Natural killer cell (primary cell): ENCODE results near the gene DPYD. TPM values are rescaled to one million over a fixed set of nuclear protein-coding genes. Genes with fewer than 3 reads are reported as not detected.

Experiments used
- ATAC-seq, 3 donors: fragments of 150-1000 bp in 2 of 3; fragments of 200-7000 bp in 1 of 3; cut with Tn5 transposase; 1 replicate in 1 of 3; 2 replicates in 2 of 3; pipeline ENCODE4 v1.10.0; 2021; ENCODE audit warnings: mild to moderate bottlenecking in 2 of 3, moderate library complexity in 2 of 3
- DNase-seq, 2 donors: peaks; one replicate each; pipeline versions ENCODE4 v3.0.0 to v3.0.0-alpha.2; 2013 to 2021; ENCODE audit warnings: mixed read lengths in 1 of 2
- H3K27ac ChIP-seq: one replicate; pipeline ENCODE4 v1.5.1; 2013; ENCODE audit warnings: mild to moderate bottlenecking, low read length
- H3K27me3 ChIP-seq: one replicate; pipeline ENCODE4 v1.6.1; 2013; ENCODE audit warnings: low read length; ENCODE audit not compliant: control insufficient read depth, insufficient read depth
- H3K36me3 ChIP-seq: one replicate; pipeline ENCODE4 v1.6.1; 2013; ENCODE audit warnings: low read length; ENCODE audit not compliant: control insufficient read depth, insufficient read depth
- H3K4me1 ChIP-seq: one replicate; pipeline ENCODE4 v1.6.1; 2013; ENCODE audit warnings: low read length; ENCODE audit not compliant: control insufficient read depth, insufficient read depth
- H3K4me3 ChIP-seq: one replicate; pipeline ENCODE4 v1.5.1; 2013; ENCODE audit warnings: low read length
- H3K9me3 ChIP-seq: one replicate; pipeline ENCODE4 v1.6.1; 2013; ENCODE audit warnings: low read length; ENCODE audit not compliant: control insufficient read depth, insufficient read depth
- H3K27ac Mint-ChIP-seq, 2 donors: one replicate each; pipeline ENCODE4 v1.8.0; 2022; ENCODE audit warnings: mild to moderate bottlenecking in 2 of 2, mixed read lengths in 2 of 2, moderate library complexity in 1 of 2
- H3K27me3 Mint-ChIP-seq, 2 donors: one replicate each; pipeline ENCODE4 v1.8.0; 2022; ENCODE audit warnings: low read depth in 2 of 2, mixed read lengths in 2 of 2
- H3K36me3 Mint-ChIP-seq: one replicate; pipeline ENCODE4 v1.8.0; 2022; ENCODE audit warnings: mixed read lengths
- H3K4me1 Mint-ChIP-seq, 2 donors: one replicate each; pipeline ENCODE4 v1.8.0; 2022; ENCODE audit warnings: mixed read lengths in 2 of 2
- H3K4me3 Mint-ChIP-seq: one replicate; pipeline ENCODE4 v1.8.0; 2022; ENCODE audit warnings: mild to moderate bottlenecking, moderate library complexity, mixed read lengths
- H3K9me3 Mint-ChIP-seq, 2 donors: one replicate each; pipeline ENCODE4 v1.8.0; 2022; ENCODE audit warnings: mixed read lengths in 2 of 2
- CTCF ChIP-seq: fragments of 200-600 bp; IDR thresholded peaks from one replicate; pipeline ENCODE4 v1.8.0; 2022; ENCODE audit warnings: antibody characterized with exemption
- WGBS: methylation state at CpG from one replicate; pipeline ENCODE4 v1.1.7; 2013; ENCODE audit warnings: missing lambda C conversion rate; ENCODE audit not compliant: insufficient coverage; 5-methylcytosine and 5-hydroxymethylcytosine counted together
- intact Hi-C: fragments of 100-400 bp; cut with micrococcal nuclease; formaldehyde crosslinking; loops from one replicate; pipeline ENCODE4 v1.14.2; 2022
- total RNA-seq, 4 donors: library from RNA; stranded (reverse); fragments of 120-200 nt in 1 of 4; gene quantifications; one replicate each; pipeline versions ENCODE4 v1.2.3 to v1.2.4, GENCODE V29; 2013 to 2022

Gene DPYD
- total RNA-seq, 3 donors from 2014 or later (not counting 1 experiment from before 2014, with no cell fraction given), result 56.6 to 66.7 (median 56.9) TPM

- Mint-ChIP-seq H3K27ac (no peak overlapping the region), H3K4me1 (peaks cover 3 to 5% of the 10 kb centered on the region in 2 donors), H3K4me3 (no peak overlapping the region), H3K36me3 (no peaks in the 10 kb centered on the region), H3K9me3 (no peaks in the 10 kb centered on the region), H3K27me3 (no peaks in the 10 kb centered on the region)
- H3K4me1 ChIP-seq, result no peaks in the 10 kb centered on the region
- H3K9me3 ChIP-seq, result no peaks in the 10 kb centered on the region
- no peak for TF ChIP-seq CTCF
- H3K27ac ChIP-seq, result no peak overlapping the region
- intact Hi-C loops, result no loop called here
- no peaks in the 10 kb centered on the region for H3K36me3 ChIP-seq
- no peak for ATAC-seq
- H3K27me3 ChIP-seq, result no peaks in the 10 kb centered on the region
- H3K4me3 ChIP-seq, result no peak overlapping the region
- WGBS, result 78% methylated on average over 2 of the region's 2 CpGs
- DNase-seq, result no peak
These were observed 777.5 kb downstream of the DPYD start for GRCh38 chr1:97143236-97143882.

GRCh38 chr1:97140611-97141010 lies 780.2 kb downstream of the DPYD start:
- no peak for ATAC-seq
- H3K9me3 ChIP-seq, result no peaks in the 10 kb centered on the region
- no peaks in the 10 kb centered on the region for H3K4me1 ChIP-seq
- H3K27ac Mint-ChIP-seq, result no peak overlapping the region
- H3K36me3 ChIP-seq, result peaks cover 3% of the 10 kb centered on the region
- DNase-seq, result no peak
- H3K27ac ChIP-seq, result no peak overlapping the region
- 88% methylated on average over 3 of the region's 3 CpGs for WGBS
- peaks cover 7 to 12% of the 10 kb centered on the region in 2 donors for H3K4me1 Mint-ChIP-seq
- no peaks in the 10 kb centered on the region for H3K9me3 Mint-ChIP-seq
- intact Hi-C loops, result no loop called here
- H3K27me3 ChIP-seq, result no peaks in the 10 kb centered on the region
- no peak for TF ChIP-seq CTCF
- H3K36me3 Mint-ChIP-seq, result no peaks in the 10 kb centered on the region
- H3K4me3 ChIP-seq, result no peak overlapping the region
- no peak overlapping the region for H3K4me3 Mint-ChIP-seq
- H3K27me3 Mint-ChIP-seq, result no peaks in the 10 kb centered on the region

GRCh38 chr1:97139512-97139911 lies 781.3 kb downstream of the DPYD start:
- peaks cover 7 to 12% of the 10 kb centered on the region in 2 donors for H3K4me1 Mint-ChIP-seq
- no peak overlapping the region for H3K4me3 ChIP-seq
- H3K36me3 ChIP-seq, result peaks cover 3% of the 10 kb centered on the region
- DNase-seq, result no peak
- no peaks in the 10 kb centered on the region for H3K9me3 ChIP-seq
- H3K9me3 Mint-ChIP-seq, result no peaks in the 10 kb centered on the region
- no peak overlapping the region for H3K4me3 Mint-ChIP-seq
- no peak for TF ChIP-seq CTCF
- WGBS, result no CpG with 5 or more reads among the region's 2 CpGs
- no peaks in the 10 kb centered on the region for H3K27me3 Mint-ChIP-seq
- intact Hi-C loops, result no loop called here
- ATAC-seq, result no peak
- no peak overlapping the region for H3K27ac ChIP-seq
- no peaks in the 10 kb centered on the region for H3K36me3 Mint-ChIP-seq
- H3K4me1 ChIP-seq, result no peaks in the 10 kb centered on the region
- no peak overlapping the region for H3K27ac Mint-ChIP-seq
- no peaks in the 10 kb centered on the region for H3K27me3 ChIP-seq
